Neural cell (in vitro differentiated cells): Measurements from ENCODE around the gene KRI1. TPM values are rescaled to one million over a fixed set of nuclear protein-coding genes. Genes with fewer than 3 reads are reported as not detected.

Experiments
- H2AFZ ChIP-seq: fragments of 200-600, 300-800 bp; sonication (generic), shearing (Covaris generic); 2 replicates; pipeline ENCODE4 v1.6.0; 2014; ENCODE audit warnings: low read depth, mild to moderate bottlenecking, antibody characterized with exemption, low read length, moderate library complexity
- H3F3A ChIP-seq: fragments of 200-600 bp; shearing (Covaris generic); 2 replicates; pipeline ENCODE4 v1.6.1; 2016; ENCODE audit warnings: mild to moderate bottlenecking, moderate library complexity, mixed read lengths, antibody characterized with exemption, low read length; ENCODE audit not compliant: insufficient read depth, poor library complexity, severe bottlenecking
- H3K27ac ChIP-seq: fragments of 200-600, 300-800 bp; sonication (generic), shearing (Covaris generic); 2 replicates; pipeline ENCODE4 v1.5.1; 2014; ENCODE audit warnings: mild to moderate bottlenecking, low read length, moderate library complexity
- H3K27me3 ChIP-seq: fragments of 300-800, 200-600 bp; sonication (generic), shearing (Covaris generic); 2 replicates; pipeline ENCODE4 v1.6.0; 2014; ENCODE audit warnings: mild to moderate bottlenecking, low read depth, low read length, moderate library complexity; ENCODE audit not compliant: insufficient read depth
- H3K36me3 ChIP-seq: fragments of 300-800, 200-600 bp; sonication (generic), shearing (Covaris generic); 2 replicates; pipeline ENCODE4 v1.5.1; 2014; ENCODE audit warnings: mild to moderate bottlenecking, antibody characterized with exemption, low read length, moderate library complexity; ENCODE audit not compliant: insufficient read depth
- H3K4me2 ChIP-seq: fragments of 300-800, 200-600 bp; sonication (generic), shearing (Covaris generic); 2 replicates; pipeline ENCODE4 v1.6.0; 2014; ENCODE audit warnings: mild to moderate bottlenecking, low read length
- H3K4me3 ChIP-seq: fragments of 300-800, 200-600 bp; sonication (generic), shearing (Covaris generic); 2 replicates; pipeline ENCODE4 v1.5.1; 2014; ENCODE audit warnings: mild to moderate bottlenecking, low read length, moderate library complexity
- H3K79me2 ChIP-seq: fragments of 200-600 bp; shearing (Covaris generic); replicated peaks from 2 replicates; pipeline ENCODE4 v1.6.0; 2014; ENCODE audit warnings: mild to moderate bottlenecking, low read length, moderate library complexity; ENCODE audit not compliant: insufficient read depth
- H3K9ac ChIP-seq: fragments of 300-800, 200-600 bp; sonication (generic), shearing (Covaris generic); 2 replicates; pipeline ENCODE4 v1.6.1; 2016; ENCODE audit warnings: mild to moderate bottlenecking, low read length, mixed read lengths
- H3K9me2 ChIP-seq: fragments of 200-600 bp; shearing (Covaris generic); 2 replicates; pipeline ENCODE4 v1.6.1; 2016; ENCODE audit warnings: mild to moderate bottlenecking, low read length, mixed read lengths; ENCODE audit not compliant: insufficient read depth
- H3K9me3 ChIP-seq: fragments of 200-600, 300-800 bp; sonication (generic), shearing (Covaris generic); 2 replicates; pipeline ENCODE4 v1.6.1; 2016; ENCODE audit warnings: mild to moderate bottlenecking, mixed run types, low read length, moderate library complexity, mixed read lengths
- H4K20me1 ChIP-seq: fragments of 200-600 bp; shearing (Covaris generic); 2 replicates; pipeline ENCODE4 v1.6.1; 2016; ENCODE audit warnings: mild to moderate bottlenecking, mixed run types; ENCODE audit not compliant: insufficient read depth
- EP300 ChIP-seq: fragments of 450-650 bp; conservative IDR thresholded peaks from 2 replicates; pipeline ENCODE4 v1.6.1; 2014; ENCODE audit warnings: antibody characterized with exemption, mild to moderate bottlenecking, moderate library complexity; ENCODE audit not compliant: poor library complexity, severe bottlenecking
- EZH2 ChIP-seq: fragments of 200-600, 300-800 bp; shearing (Covaris generic), sonication (generic); IDR thresholded peaks from 2 replicates; pipeline ENCODE4 v1.6.1; 2014; ENCODE audit warnings: antibody characterized with exemption, low read length, borderline replicate concordance, mild to moderate bottlenecking; ENCODE audit not compliant: insufficient read depth, poor library complexity, severe bottlenecking
- MXI1 ChIP-seq: fragments of 450-650 bp; conservative IDR thresholded peaks from 2 replicates; pipeline ENCODE4 v1.6.1; 2014; ENCODE audit warnings: antibody characterized with exemption, mild to moderate bottlenecking; ENCODE audit not compliant: poor library complexity, severe bottlenecking
- POLR2AphosphoS5 ChIP-seq: IDR thresholded peaks from 2 replicates; pipeline ENCODE4 v1.6.1; 2012
- RAD21 ChIP-seq: fragments of 450-650 bp; conservative IDR thresholded peaks from 2 replicates; pipeline ENCODE4 v1.6.1; 2014; ENCODE audit warnings: antibody characterized with exemption, mild to moderate bottlenecking, moderate library complexity
- REST ChIP-seq: IDR thresholded peaks from 2 replicates; pipeline ENCODE4 v1.6.1; 2012; ENCODE audit warnings: borderline replicate concordance
- SMC3 ChIP-seq: fragments of 450-650 bp; conservative IDR thresholded peaks from 2 replicates; pipeline ENCODE4 v1.6.1; 2014; ENCODE audit warnings: antibody characterized with exemption, mild to moderate bottlenecking, moderate library complexity; ENCODE audit not compliant: poor library complexity
- TAF1 ChIP-seq: IDR thresholded peaks from 2 replicates; pipeline ENCODE4 v1.6.1; 2012; ENCODE audit warnings: low read depth
- polyA plus RNA-seq: library from polyadenylated mRNA; depleted of rRNA; stranded (reverse); fragments of >200 nt; gene quantifications from 2 replicates; pipeline ENCODE4 v1.2.3, GENCODE V29; 2014
- TF ChIP-seq, protein P1 (sequence below): fragments of 450-650 bp; IDR thresholded peaks from 2 replicates; pipeline ENCODE4 v1.5.1; 2014; ENCODE audit warnings: antibody characterized with exemption, mild to moderate bottlenecking, moderate library complexity; ENCODE audit not compliant: poor library complexity, severe bottlenecking

KRI1 gene
- polyA plus RNA-seq, 1 donor from 2014 or later = 6.5 TPM

DNA sequence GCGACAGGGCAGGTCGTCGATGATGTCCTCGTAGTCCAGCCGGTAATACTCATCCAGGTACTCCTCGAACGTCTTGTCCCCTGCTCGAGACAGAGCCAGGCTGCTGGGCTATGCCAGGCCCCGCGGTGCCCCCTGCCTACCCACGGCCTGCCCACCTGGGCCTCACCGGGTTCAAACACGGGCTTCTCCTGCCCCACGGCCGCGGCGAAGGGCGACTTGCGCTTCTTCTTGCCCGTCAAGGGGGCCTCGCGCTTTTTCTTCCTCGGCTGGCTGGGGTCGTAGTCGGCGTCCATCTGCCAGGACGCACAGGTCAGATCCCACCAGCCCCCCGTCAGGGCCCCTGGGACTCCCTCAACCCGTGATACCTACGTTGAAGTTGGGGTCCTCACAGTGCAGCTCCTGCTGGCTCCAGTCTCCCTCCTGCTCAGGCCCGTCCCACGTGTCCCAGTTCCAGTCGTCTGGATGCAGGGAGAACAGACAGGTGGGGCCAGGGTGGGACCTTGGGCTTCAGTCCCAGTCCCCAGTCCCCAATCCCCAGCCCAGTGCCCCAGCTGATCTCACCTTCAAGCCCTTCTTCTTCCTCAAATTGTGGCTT is 8.1 kb downstream of the KRI1 start:
- H3K4me2 ChIP-seq = no peak overlapping the region
- H3K79me2 ChIP-seq = no peaks in the 10 kb centered on the region
- H3F3A ChIP-seq = no peaks in the 10 kb centered on the region
- no peak overlapping the region for H3K4me3 ChIP-seq
- H3K9me3 ChIP-seq = no peaks in the 10 kb centered on the region
- no peak overlapping the region for H2AFZ ChIP-seq
- H3K36me3 ChIP-seq = peaks cover 2% of the 10 kb centered on the region
- TF ChIP-seq TAF1 = no peak
- no peak for TF ChIP-seq REST
- no peak for TF ChIP-seq MXI1
- no peak for TF ChIP-seq RAD21
- no peak for TF ChIP-seq EP300
- no peak for TF ChIP-seq SMC3
- TF ChIP-seq, protein P1, sequence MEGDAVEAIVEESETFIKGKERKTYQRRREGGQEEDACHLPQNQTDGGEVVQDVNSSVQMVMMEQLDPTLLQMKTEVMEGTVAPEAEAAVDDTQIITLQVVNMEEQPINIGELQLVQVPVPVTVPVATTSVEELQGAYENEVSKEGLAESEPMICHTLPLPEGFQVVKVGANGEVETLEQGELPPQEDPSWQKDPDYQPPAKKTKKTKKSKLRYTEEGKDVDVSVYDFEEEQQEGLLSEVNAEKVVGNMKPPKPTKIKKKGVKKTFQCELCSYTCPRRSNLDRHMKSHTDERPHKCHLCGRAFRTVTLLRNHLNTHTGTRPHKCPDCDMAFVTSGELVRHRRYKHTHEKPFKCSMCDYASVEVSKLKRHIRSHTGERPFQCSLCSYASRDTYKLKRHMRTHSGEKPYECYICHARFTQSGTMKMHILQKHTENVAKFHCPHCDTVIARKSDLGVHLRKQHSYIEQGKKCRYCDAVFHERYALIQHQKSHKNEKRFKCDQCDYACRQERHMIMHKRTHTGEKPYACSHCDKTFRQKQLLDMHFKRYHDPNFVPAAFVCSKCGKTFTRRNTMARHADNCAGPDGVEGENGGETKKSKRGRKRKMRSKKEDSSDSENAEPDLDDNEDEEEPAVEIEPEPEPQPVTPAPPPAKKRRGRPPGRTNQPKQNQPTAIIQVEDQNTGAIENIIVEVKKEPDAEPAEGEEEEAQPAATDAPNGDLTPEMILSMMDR = no peak
- no peak for TF ChIP-seq EZH2
- no peak for TF ChIP-seq POLR2AphosphoS5
- no peak overlapping the region for H3K27ac ChIP-seq
- H3K9ac ChIP-seq = no peak overlapping the region
- H3K9me2 ChIP-seq = no peaks in the 10 kb centered on the region
- H4K20me1 ChIP-seq = no peaks in the 10 kb centered on the region
- H3K27me3 ChIP-seq = no peaks in the 10 kb centered on the region

DNA sequence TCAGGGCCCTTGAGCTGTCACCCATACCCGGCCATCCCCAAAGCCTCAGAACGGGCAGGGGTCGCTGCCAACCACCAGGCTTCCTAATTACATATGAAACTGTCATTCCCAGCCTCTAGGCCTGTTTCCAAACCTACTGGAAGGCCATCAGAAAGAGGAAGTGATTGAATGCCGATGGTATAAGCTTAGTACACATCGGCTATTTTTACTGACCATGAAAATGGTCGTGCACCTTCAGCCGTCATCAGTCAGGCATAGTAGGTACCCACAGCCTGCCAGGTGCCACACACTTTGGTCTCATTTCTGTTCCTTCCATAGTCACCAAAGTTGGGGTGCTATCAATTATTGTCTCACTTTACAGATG is 10.2 kb downstream of the KRI1 start:
- Histone ChIP-seq H3K4me3 (no peak overlapping the region), H3K4me2 (no peak overlapping the region), H3F3A (no peaks in the 10 kb centered on the region), H3K9me2 (no peaks in the 10 kb centered on the region), H2AFZ (no peak overlapping the region), H3K36me3 (peaks cover 7% of the 10 kb centered on the region), H3K79me2 (no peaks in the 10 kb centered on the region), H4K20me1 (no peaks in the 10 kb centered on the region), H3K27ac (no peak overlapping the region), H3K9me3 (no peaks in the 10 kb centered on the region), H3K9ac (no peak overlapping the region), H3K27me3 (no peaks in the 10 kb centered on the region)
- TF ChIP-seq EP300 = no peak
- no peak for TF ChIP-seq MXI1
- TF ChIP-seq SMC3 = no peak
- TF ChIP-seq RAD21 = no peak
- TF ChIP-seq REST = no peak
- no peak for TF ChIP-seq TAF1
